Sigmoid colon (tissue), 7 donors: ENCODE data around the gene CCDC63. TPM values are rescaled to one million over a fixed set of nuclear protein-coding genes. Genes with fewer than 3 reads are reported as not detected.

Experiments
- DNase-seq: peaks from one replicate; pipeline ENCODE4 v3.0.0-alpha.2; 2019
- H3K27ac ChIP-seq, 4 donors: fragments of 200-600 bp; sonication (generic); one replicate each; pipeline ENCODE4 v1.5.1; 2016 to 2019; ENCODE audit warnings: mild to moderate bottlenecking in 1 of 4
- H3K27me3 ChIP-seq, 3 donors: fragments of 200-600 bp; sonication (generic); one replicate each; pipeline ENCODE4 v1.5.1; 2019; ENCODE audit warnings: mild to moderate bottlenecking in 1 of 3
- H3K36me3 ChIP-seq, 4 donors: fragments of 200-600 bp; sonication (generic); one replicate each; pipeline ENCODE4 v1.5.1; 2016 to 2019
- H3K4me1 ChIP-seq, 4 donors: fragments of 200-600 bp; sonication (generic); one replicate each; pipeline ENCODE4 v1.5.1; 2017 to 2019
- H3K4me3 ChIP-seq, 4 donors: fragments of 200-600 bp; sonication (generic); one replicate each; pipeline ENCODE4 v1.5.1; 2017 to 2019; ENCODE audit warnings: mild to moderate bottlenecking in 2 of 4, moderate library complexity in 1 of 4
- H3K9me3 ChIP-seq, 4 donors: fragments of 200-600 bp in 3 of 4; sonication (generic) in 3 of 4; one replicate each; pipeline versions ENCODE4 v1.5.1 to v1.6.1; 2013 to 2019
- CTCF ChIP-seq, 4 experiments: fragments of 450-650 bp in 3 of 4; fragments of 200-600 bp in 1 of 4; IDR thresholded peaks; one replicate each; pipeline ENCODE4 v1.5.1; 2016 to 2019; ENCODE audit warnings: antibody characterized with exemption in 4 of 4, mild to moderate bottlenecking in 3 of 4, moderate library complexity in 2 of 4
- EP300 ChIP-seq, 4 donors: sonication (generic); formaldehyde crosslinking; IDR thresholded peaks; one replicate each; pipeline ENCODE4 v1.6.1; 2017; ENCODE audit warnings: antibody characterized with exemption in 4 of 4
- POLR2A ChIP-seq, 2 donors: fragments of 450-650 bp; IDR thresholded peaks; one replicate each; pipeline ENCODE4 v1.6.1; 2016; ENCODE audit warnings: antibody characterized with exemption in 2 of 2, mild to moderate bottlenecking in 2 of 2, moderate library complexity in 2 of 2
- POLR2AphosphoS5 ChIP-seq, 4 donors: sonication (generic); formaldehyde crosslinking; IDR thresholded peaks; one replicate each; pipeline ENCODE4 v1.6.1; 2017; ENCODE audit warnings: antibody characterized with exemption in 4 of 4
- WGBS, 2 donors: extraction: QIAGEN DNeasy Blood & Tissue Kit; methylation state at CpG; one replicate each; pipeline ENCODE4 v1.1.7; 2013; 5-methylcytosine and 5-hydroxymethylcytosine counted together
- intact Hi-C: fragments of 100-400 bp; cut with DNase I; formaldehyde crosslinking; loops from one replicate; pipeline ENCODE4 v1.15.1; 2023
- polyA plus RNA-seq, 3 donors: library from polyadenylated mRNA; stranded (reverse); fragments of 200-250 nt; gene quantifications; one replicate each; pipeline ENCODE4 v1.2.3, GENCODE V29; 2013
- total RNA-seq, 4 donors: library from RNA; depleted of rRNA; stranded (reverse); fragments of >200 nt; gene quantifications; one replicate each; pipeline ENCODE4 v1.1.0, GENCODE V29; 2016
- donor health status: healthy with polysubstance abuse.
- donor health status: Bipolar disorder and iron deficiency.
- donor health status: healthy.

Gene CCDC63
- total and polyA plus RNA-seq, 7 donors: not detected

DNA sequence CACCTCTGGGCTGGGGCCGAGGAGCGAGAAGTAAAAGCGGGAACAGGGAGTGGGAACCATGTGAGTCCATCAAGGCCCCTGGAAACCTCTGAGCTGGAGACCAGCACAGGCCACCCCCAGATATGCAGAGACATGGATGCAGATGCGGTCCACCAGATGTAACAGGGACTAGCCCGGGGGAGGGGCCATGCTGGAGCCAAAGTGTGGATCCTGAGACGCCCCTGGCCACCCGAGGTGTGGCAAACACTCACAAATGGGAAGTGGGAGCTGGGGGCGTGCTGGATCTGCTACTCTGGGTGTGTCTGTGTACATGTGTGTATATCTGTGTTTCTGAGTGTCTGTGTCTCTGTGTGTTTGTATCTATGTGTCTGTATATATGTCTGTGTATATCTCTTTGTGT is 60.8 kb downstream of the CCDC63 start:
- no peak for TF ChIP-seq POLR2AphosphoS5 (IDR thresholded peaks at IDR 0.05)
- TF ChIP-seq CTCF (IDR thresholded peaks at IDR 0.05): no peak
- TF ChIP-seq POLR2A (IDR thresholded peaks at IDR 0.05): no peak
- no peak for TF ChIP-seq EP300 (IDR thresholded peaks at IDR 0.05)
- H3K4me3 ChIP-seq: no peak overlapping the region
- H3K27me3 ChIP-seq: no peaks in the 10 kb centered on the region
- no peaks in the 10 kb centered on the region for H3K36me3 ChIP-seq
- no peak overlapping the region for H3K27ac ChIP-seq
- no peak for DNase-seq
- no peaks in the 10 kb centered on the region for H3K9me3 ChIP-seq
- no peaks in the 10 kb centered on the region for H3K4me1 ChIP-seq
- WGBS, 2 donors: 53 to 67% methylated on average over 8 of the region's 8 CpGs
- intact Hi-C loops: no loop called here

DNA sequence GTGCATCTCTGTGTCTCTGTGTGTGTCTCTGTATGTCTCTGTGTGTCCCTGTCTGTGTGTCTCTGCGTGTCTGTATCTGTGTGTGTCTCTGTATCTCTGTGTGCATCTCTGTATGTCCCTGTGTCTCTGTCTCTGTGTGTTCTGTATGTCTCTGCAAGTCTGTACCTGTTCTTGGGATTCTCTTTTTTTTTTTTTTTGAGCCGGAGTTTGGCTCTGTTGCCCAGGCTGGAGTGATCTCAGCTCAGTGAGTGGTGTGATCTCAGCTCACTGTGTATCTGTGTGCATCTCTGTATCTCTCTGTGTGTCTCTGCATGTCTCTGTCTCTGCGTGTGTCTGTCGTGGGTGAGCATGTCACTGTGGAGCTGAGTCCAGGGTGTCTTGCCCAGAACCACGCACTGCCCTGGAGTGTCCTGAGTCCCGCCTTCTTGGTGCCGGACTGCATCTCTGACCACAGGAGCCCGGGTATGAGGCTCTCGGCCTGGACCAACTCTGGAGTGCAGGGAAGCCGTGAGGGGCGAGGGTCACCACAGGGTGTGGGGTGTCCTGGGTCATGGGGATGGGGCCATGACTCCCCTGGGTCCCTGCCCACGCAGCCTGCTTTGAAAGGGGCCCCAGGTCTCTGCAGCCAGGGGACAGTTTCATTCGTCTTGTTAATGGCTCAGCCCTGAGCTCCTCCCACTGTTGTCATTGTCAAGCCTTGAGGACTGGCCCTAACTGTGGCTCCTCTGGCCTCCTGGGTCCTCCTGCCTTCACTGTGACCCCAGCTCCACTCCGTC is 61.8 kb downstream of the CCDC63 start:
- Histone ChIP-seq H3K4me1 (no peaks in the 10 kb centered on the region), H3K36me3 (no peaks in the 10 kb centered on the region), H3K9me3 (no peaks in the 10 kb centered on the region), H3K27ac (no peak overlapping the region), H3K27me3 (no peaks in the 10 kb centered on the region), H3K4me3 (no peak overlapping the region)
- DNase-seq: no peak
- intact Hi-C loops: no loop called here
- TF ChIP-seq POLR2A (IDR thresholded peaks at IDR 0.05) (no peak), CTCF (IDR thresholded peaks at IDR 0.05) (no peak)
- WGBS, 2 donors: 61 to 78% methylated on average over 14 of the region's 14 CpGs

DNA sequence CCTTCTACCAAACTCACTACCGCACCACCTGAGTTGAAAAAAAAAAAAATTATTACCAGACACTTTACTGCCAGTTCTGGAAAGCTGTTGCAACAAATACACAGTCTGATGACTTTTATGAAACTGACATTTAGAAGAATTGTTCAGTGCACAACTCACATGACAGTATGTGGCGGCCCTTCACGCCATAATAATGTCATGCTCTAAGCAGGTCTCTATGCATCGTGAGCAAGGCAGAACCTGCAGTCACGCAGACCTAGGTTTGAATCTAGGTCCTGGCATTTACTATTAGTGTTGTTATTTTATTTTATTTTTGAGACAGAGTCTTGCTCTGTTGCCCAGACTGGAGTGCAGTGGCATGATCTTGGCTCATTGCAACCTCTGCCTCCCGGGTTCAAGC is 65.5 kb downstream of the CCDC63 start:
- intact Hi-C loops: no loop called here
- Histone ChIP-seq H3K9me3 (no peaks in the 10 kb centered on the region), H3K4me3 (no peak overlapping the region), H3K27me3 (peaks cover 0 to 7% (median 0%) of the 10 kb centered on the region in 3 donors), H3K27ac (no peak overlapping the region), H3K36me3 (no peaks in the 10 kb centered on the region), H3K4me1 (no peaks in the 10 kb centered on the region)
- no peak for DNase-seq
- 83 to 88% methylated on average over 6 of the region's 6 CpGs for WGBS, 2 donors
- TF ChIP-seq EP300 (IDR thresholded peaks at IDR 0.05): no peak
- TF ChIP-seq POLR2AphosphoS5 (IDR thresholded peaks at IDR 0.05): no peak
- no peak for TF ChIP-seq CTCF (IDR thresholded peaks at IDR 0.05)
- no peak for TF ChIP-seq POLR2A (IDR thresholded peaks at IDR 0.05)

DNA sequence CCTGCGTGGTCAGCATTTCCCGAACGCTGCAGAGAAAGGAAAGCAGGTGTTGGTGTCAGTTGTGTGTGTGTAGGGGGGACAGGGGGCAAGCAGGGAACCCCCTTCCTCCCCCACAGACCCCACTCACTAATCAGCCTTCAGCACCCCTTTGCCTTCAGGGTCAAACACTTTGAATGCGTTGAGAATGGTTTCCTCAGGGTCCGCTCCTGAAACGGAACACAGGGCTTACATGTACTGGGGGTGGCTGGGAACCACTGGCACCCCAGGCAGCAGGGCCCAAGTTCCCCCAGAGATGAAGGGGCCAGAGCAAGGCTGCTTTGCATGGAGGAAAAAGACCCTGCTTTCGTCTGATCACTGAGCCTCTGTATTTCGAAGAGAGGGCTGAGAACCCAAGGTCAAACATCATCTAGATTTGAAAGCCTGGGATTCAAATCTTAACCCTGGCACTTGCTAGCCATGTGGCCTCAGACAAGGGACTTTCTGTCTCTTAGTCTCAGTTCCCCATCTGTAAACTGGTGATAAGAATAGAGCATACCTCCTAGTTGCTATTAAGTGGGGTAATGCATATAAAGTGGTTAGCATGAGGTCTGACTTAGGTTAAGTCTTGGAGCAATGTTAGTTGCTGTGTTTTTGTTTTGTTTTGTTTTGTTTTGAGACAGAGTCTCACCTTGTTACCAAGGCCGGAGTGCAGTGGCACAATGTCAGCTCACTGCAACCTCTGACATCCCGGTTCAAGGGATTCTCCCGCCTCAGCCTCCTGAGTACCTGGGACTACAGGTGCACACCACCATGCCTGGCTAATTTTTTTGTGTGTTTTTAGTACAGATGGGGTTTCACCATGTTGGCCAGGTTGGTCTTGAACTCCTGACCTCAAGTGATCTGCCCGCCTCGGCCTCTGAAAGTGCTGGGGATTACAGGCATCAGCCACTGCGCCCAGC is 66.6 kb downstream of the CCDC63 start:
- intact Hi-C loops: no loop called here
- no peaks in the 10 kb centered on the region for H3K4me1 ChIP-seq
- TF ChIP-seq POLR2AphosphoS5 (IDR thresholded peaks at IDR 0.05): no peak
- no peak for TF ChIP-seq EP300 (IDR thresholded peaks at IDR 0.05)
- no peak for TF ChIP-seq CTCF (IDR thresholded peaks at IDR 0.05)
- TF ChIP-seq POLR2A (IDR thresholded peaks at IDR 0.05): no peak
- DNase-seq: no peak
- no peaks in the 10 kb centered on the region for H3K36me3 ChIP-seq
- 80 to 83% methylated on average over 14 of the region's 14 CpGs for WGBS, 2 donors
- peaks cover 0 to 7% (median 0%) of the 10 kb centered on the region in 3 donors for H3K27me3 ChIP-seq
- no peaks in the 10 kb centered on the region for H3K9me3 ChIP-seq
- no peak overlapping the region for H3K27ac ChIP-seq
- H3K4me3 ChIP-seq: no peak overlapping the region
